GM12801 (cell line): ENCODE data around the gene PLXDC2.

Experiments used
- CTCF ChIP-seq: IDR thresholded peaks from one replicate; pipeline ENCODE4 v1.5.1; 2011; ENCODE audit warnings: control low read depth; ENCODE audit not compliant: insufficient read length; ENCODE audit errors: extremely low read depth

PLXDC2 gene

GRCh38 chr10:19895500-19895899, 79.3 kb downstream of the PLXDC2 start:
- no peak for TF ChIP-seq CTCF

- no peak for TF ChIP-seq CTCF
These were observed 86.2 kb downstream of the PLXDC2 start for GRCh38 chr10:19902456-19902855.

- no peak for TF ChIP-seq CTCF
These were observed 88.0 kb downstream of the PLXDC2 start for GRCh38 chr10:19904202-19904661.

GRCh38 chr10:19906108-19906791, 90.0 kb downstream of the PLXDC2 start:
- TF ChIP-seq CTCF, result no peak

- no peak for TF ChIP-seq CTCF
These were observed 92.9 kb downstream of the PLXDC2 start for GRCh38 chr10:19908991-19909696.

- no peak for TF ChIP-seq CTCF
These were observed 95.7 kb downstream of the PLXDC2 start for GRCh38 chr10:19911886-19912285.

GRCh38 chr10:19913987-19914386, 97.8 kb downstream of the PLXDC2 start:
- no peak for TF ChIP-seq CTCF
